ENCODE results near the gene ARR3. TPM values are rescaled to one million over a fixed set of nuclear protein-coding genes. Genes with fewer than 3 reads are reported as not detected.

The ARR3 gene
- total and polyA plus RNA-seq, 2 experiments from 2014 or later: 0.10 TPM; not detected in 1

DNA sequence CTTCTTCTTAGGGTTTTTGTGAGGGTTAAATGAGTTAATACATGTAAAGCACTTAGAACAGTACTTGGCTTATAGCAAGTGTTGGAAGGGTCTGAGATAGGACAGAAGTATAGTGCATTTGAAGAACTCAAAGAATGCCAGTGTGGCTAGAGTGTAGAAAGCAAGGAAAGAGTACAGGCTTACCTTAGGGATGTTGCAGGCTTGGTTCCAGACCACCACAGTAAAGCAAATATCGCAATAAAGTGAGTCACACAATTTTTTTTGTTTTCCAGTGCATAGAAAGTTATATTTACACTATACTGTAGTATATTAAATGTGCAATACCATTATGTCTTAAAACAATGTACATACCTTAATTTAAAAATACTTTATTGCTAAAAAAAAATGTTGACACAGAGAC, 63.0 kb downstream of the ARR3 start:
- Histone ChIP-seq H3K36me3 (no peaks in the 10 kb centered on the region), H3K4me3 (no peak overlapping the region), H3K27me3 (no peaks in the 10 kb centered on the region), H3K4me1 (ENCODE audit: low read depth) (no peaks in the 10 kb centered on the region), H3K9me3 (ENCODE audit: low read depth) (no peaks in the 10 kb centered on the region), H3K27ac (no peak overlapping the region)
- DNase-seq (ENCODE audit: low read depth in 1 of 2, low spot score in 1 of 2): peak in 1 of 2 donors; percentile 67
- TF ChIP-seq, protein P1, sequence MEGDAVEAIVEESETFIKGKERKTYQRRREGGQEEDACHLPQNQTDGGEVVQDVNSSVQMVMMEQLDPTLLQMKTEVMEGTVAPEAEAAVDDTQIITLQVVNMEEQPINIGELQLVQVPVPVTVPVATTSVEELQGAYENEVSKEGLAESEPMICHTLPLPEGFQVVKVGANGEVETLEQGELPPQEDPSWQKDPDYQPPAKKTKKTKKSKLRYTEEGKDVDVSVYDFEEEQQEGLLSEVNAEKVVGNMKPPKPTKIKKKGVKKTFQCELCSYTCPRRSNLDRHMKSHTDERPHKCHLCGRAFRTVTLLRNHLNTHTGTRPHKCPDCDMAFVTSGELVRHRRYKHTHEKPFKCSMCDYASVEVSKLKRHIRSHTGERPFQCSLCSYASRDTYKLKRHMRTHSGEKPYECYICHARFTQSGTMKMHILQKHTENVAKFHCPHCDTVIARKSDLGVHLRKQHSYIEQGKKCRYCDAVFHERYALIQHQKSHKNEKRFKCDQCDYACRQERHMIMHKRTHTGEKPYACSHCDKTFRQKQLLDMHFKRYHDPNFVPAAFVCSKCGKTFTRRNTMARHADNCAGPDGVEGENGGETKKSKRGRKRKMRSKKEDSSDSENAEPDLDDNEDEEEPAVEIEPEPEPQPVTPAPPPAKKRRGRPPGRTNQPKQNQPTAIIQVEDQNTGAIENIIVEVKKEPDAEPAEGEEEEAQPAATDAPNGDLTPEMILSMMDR (IDR thresholded peaks at IDR 0.05; ENCODE audit: low read depth, low read length): no peak

Other genes starting within 250 kb of the ARR3 start
- not detected in 2 replicates for gene AWAT2, start 218.4 kb upstream of the ARR3 start, total RNA-seq
- not detected in 2 replicates for gene AWAT2, start 218.4 kb upstream of the ARR3 start, polyA plus RNA-seq
- gene OTUD6A, start 205.9 kb upstream of the ARR3 start, total RNA-seq: not detected in 2 replicates
- not detected in 2 replicates for gene OTUD6A, start 205.9 kb upstream of the ARR3 start, polyA plus RNA-seq
- gene IGBP1, start 134.9 kb upstream of the ARR3 start, total RNA-seq: 49.3 and 78.5 TPM in 2 replicates
- gene IGBP1, start 134.9 kb upstream of the ARR3 start, polyA plus RNA-seq: 27.6 and 36.1 TPM in 2 replicates
- gene DGAT2L6, start 90.9 kb upstream of the ARR3 start, total RNA-seq: not detected in 2 replicates
- gene DGAT2L6, start 90.9 kb upstream of the ARR3 start, polyA plus RNA-seq: not detected in 2 replicates
- gene AWAT1, start 33.7 kb upstream of the ARR3 start, total RNA-seq: not detected in 2 replicates
- not detected in 2 replicates for gene AWAT1, start 33.7 kb upstream of the ARR3 start, polyA plus RNA-seq
- gene P2RY4, start 8.1 kb upstream of the ARR3 start, total RNA-seq: 0.09 TPM in 1 of 2 replicates, not detected in the other
- 0.17 TPM in 1 of 2 replicates, not detected in the other for gene P2RY4, start 8.1 kb upstream of the ARR3 start, polyA plus RNA-seq
- not detected in 2 replicates for gene RAB41, start 13.8 kb downstream of the ARR3 start, total RNA-seq
- 0.26 TPM in 1 of 2 replicates, not detected in the other for gene RAB41, start 13.8 kb downstream of the ARR3 start, polyA plus RNA-seq
- 26.3 and 34.9 TPM in 2 replicates for gene PDZD11, start 21.6 kb downstream of the ARR3 start, total RNA-seq
- gene PDZD11, start 21.6 kb downstream of the ARR3 start, polyA plus RNA-seq: 62.9 and 75.8 TPM in 2 replicates
- 3.5 and 25.1 TPM in 2 replicates for gene KIF4A, start 21.8 kb downstream of the ARR3 start, total RNA-seq
- gene KIF4A, start 21.8 kb downstream of the ARR3 start, polyA plus RNA-seq: 4.7 and 22.7 TPM in 2 replicates
- gene GDPD2, start 155.0 kb downstream of the ARR3 start, total RNA-seq: not detected in 2 replicates
- gene GDPD2, start 155.0 kb downstream of the ARR3 start, polyA plus RNA-seq: not detected in 2 replicates
- gene DLG3, start 176.5 kb downstream of the ARR3 start, total RNA-seq: 34.1 and 50.1 TPM in 2 replicates
- 27.1 and 28.8 TPM in 2 replicates for gene DLG3, start 176.5 kb downstream of the ARR3 start, polyA plus RNA-seq